PC-3 (cell line): Measurements from ENCODE around the gene ISLR2.

Experiments
- EZH2phosphoT487 ChIP-seq: fragments of 300-600 bp; sonication (generic); IDR thresholded peaks from 2 replicates; pipeline ENCODE4 v1.6.1; 2018; ENCODE audit warnings: mild to moderate bottlenecking, antibody characterized with exemption, low read length, borderline replicate concordance
- TF ChIP-seq, protein P1 (sequence below): fragments of 300-600 bp; sonication (generic); conservative IDR thresholded peaks from 2 replicates; pipeline ENCODE4 v1.5.1; 2017; ENCODE audit warnings: antibody characterized with exemption, low read depth, mild to moderate bottlenecking, low read length

DNA sequence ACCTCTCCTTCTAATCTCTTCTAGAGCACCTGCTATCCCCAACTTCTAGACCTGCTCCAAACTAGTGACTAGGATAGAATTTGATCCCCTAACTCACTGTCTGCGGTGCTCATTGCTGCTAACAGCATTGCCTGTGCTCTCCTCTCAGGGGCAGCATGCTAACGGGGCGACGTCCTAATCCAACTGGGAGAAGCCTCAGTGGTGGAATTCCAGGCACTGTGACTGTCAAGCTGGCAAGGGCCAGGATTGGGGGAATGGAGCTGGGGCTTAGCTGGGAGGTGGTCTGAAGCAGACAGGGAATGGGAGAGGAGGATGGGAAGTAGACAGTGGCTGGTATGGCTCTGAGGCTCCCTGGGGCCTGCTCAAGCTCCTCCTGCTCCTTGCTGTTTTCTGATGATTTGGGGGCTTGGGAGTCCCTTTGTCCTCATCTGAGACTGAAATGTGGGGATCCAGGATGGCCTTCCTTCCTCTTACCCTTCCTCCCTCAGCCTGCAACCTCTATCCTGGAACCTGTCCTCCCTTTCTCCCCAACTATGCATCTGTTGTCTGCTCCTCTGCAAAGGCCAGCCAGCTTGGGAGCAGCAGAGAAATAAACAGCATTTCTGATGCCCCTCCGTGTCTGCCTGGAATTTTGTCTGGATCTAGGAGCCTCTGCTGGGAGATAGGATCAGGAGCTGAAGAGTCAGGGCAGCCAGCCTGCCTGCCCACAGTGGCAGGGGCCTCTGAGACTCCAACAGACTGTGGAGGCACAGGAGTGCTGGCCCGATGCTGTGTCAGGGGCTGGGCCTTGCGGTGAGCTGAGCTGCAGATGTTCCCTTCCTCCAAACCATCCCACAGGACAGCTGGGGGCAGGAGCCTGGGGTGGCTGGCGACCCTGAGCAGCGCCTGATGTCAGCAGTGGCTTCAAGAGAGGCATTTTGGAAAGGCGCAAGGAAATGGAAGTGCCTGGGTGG is 46.2 kb downstream of the ISLR2 start:
- TF ChIP-seq, protein P1, sequence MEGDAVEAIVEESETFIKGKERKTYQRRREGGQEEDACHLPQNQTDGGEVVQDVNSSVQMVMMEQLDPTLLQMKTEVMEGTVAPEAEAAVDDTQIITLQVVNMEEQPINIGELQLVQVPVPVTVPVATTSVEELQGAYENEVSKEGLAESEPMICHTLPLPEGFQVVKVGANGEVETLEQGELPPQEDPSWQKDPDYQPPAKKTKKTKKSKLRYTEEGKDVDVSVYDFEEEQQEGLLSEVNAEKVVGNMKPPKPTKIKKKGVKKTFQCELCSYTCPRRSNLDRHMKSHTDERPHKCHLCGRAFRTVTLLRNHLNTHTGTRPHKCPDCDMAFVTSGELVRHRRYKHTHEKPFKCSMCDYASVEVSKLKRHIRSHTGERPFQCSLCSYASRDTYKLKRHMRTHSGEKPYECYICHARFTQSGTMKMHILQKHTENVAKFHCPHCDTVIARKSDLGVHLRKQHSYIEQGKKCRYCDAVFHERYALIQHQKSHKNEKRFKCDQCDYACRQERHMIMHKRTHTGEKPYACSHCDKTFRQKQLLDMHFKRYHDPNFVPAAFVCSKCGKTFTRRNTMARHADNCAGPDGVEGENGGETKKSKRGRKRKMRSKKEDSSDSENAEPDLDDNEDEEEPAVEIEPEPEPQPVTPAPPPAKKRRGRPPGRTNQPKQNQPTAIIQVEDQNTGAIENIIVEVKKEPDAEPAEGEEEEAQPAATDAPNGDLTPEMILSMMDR = no peak
- no peak for TF ChIP-seq EZH2phosphoT487
